PC-9 (cell line): ENCODE measurements around the gene PUS7.

Experiments used
- EZH2 ChIP-seq: fragments of 200-600 bp; sonication (generic); IDR thresholded peaks from 2 replicates; pipeline ENCODE4 v1.8.0; 2017; ENCODE audit warnings: antibody characterized with exemption, low read depth
- TF ChIP-seq, protein P1 (sequence below): fragments of 200-600 bp; sonication (generic); conservative IDR thresholded peaks from 2 replicates; pipeline ENCODE4 v1.6.1; 2017; ENCODE audit warnings: mixed run types, antibody characterized with exemption, mild to moderate bottlenecking, moderate library complexity

DNA sequence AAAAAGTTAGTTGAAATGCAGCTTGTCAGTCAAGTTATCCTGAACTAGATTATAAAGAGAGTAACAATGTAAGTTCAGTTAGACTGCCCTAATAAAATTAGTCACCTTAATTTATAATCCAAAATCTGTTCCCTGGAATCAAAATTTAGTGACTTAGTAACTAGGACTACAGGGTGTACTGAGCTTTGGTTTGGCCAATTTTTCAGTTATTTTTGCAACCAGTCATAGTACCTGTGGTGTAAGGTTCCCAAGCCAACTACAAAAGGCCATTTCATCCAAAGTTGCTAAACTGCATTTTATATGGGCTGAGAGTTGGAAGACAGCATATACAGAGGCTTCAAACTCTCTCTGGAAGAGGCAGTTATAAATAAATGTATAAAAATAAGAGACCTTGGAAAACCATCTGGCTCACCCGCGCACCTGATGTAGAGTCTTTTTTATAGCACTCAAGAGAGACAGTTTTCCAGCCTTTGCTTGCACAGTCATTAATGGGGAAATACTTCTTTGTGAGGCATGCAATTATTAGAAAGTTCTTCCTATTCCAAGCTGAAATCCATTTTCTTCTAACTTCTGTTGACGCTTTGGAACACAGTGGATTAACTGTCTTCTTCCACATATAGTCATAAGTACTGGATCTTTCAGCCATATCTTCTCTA lies 59.2 kb downstream of the PUS7 start:
- TF ChIP-seq, protein P1, sequence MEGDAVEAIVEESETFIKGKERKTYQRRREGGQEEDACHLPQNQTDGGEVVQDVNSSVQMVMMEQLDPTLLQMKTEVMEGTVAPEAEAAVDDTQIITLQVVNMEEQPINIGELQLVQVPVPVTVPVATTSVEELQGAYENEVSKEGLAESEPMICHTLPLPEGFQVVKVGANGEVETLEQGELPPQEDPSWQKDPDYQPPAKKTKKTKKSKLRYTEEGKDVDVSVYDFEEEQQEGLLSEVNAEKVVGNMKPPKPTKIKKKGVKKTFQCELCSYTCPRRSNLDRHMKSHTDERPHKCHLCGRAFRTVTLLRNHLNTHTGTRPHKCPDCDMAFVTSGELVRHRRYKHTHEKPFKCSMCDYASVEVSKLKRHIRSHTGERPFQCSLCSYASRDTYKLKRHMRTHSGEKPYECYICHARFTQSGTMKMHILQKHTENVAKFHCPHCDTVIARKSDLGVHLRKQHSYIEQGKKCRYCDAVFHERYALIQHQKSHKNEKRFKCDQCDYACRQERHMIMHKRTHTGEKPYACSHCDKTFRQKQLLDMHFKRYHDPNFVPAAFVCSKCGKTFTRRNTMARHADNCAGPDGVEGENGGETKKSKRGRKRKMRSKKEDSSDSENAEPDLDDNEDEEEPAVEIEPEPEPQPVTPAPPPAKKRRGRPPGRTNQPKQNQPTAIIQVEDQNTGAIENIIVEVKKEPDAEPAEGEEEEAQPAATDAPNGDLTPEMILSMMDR = no peak
- no peak for TF ChIP-seq EZH2
